Spleen (tissue), 11 donors: Measurements from ENCODE around the gene DELE1. TPM values are rescaled to one million over a fixed set of nuclear protein-coding genes. Genes with fewer than 3 reads are reported as not detected.

Source experiments
- DNase-seq: peaks from one replicate; pipeline ENCODE4 v3.0.0-alpha.2; 2020
- H3K27ac ChIP-seq, 8 donors: fragments of 200-600 bp; sonication (generic) in 7 of 8; 1 replicate in 4 of 8; 2 replicates in 4 of 8; pipeline versions ENCODE4 v1.5.0 to v1.8.0; 2016 to 2021; ENCODE audit warnings: inconsistent platforms in 4 of 8, mild to moderate bottlenecking in 4 of 8, moderate library complexity in 1 of 8
- H3K27me3 ChIP-seq, 7 donors: fragments of 200-600 bp; sonication (generic) in 6 of 7; replicated peaks in 1 of 7; 1 replicate in 4 of 7; 2 replicates in 3 of 7; pipeline versions ENCODE4 v1.5.0 to v1.8.0; 2016 to 2021; ENCODE audit warnings: inconsistent platforms in 3 of 7, mild to moderate bottlenecking in 1 of 7
- H3K36me3 ChIP-seq, 6 donors: fragments of 200-600 bp; sonication (generic) in 5 of 6; 1 replicate in 4 of 6; 2 replicates in 2 of 6; pipeline versions ENCODE4 v1.5.0 to v1.8.0; 2016 to 2021; ENCODE audit warnings: inconsistent platforms in 2 of 6
- H3K4me1 ChIP-seq, 6 donors: fragments of 200-600 bp; sonication (generic) in 5 of 6; 1 replicate in 3 of 6; 2 replicates in 3 of 6; pipeline versions ENCODE4 v1.5.0 to v1.8.0; 2016 to 2021; ENCODE audit warnings: inconsistent platforms in 3 of 6
- H3K4me3 ChIP-seq, 8 donors: fragments of 200-600 bp; sonication (generic) in 7 of 8; 1 replicate in 4 of 8; 2 replicates in 4 of 8; pipeline versions ENCODE4 v1.5.0 to v1.8.0; 2016 to 2021; ENCODE audit warnings: inconsistent platforms in 4 of 8, mild to moderate bottlenecking in 4 of 8, moderate library complexity in 2 of 8
- H3K9me3 ChIP-seq, 8 donors: fragments of 200-600 bp; sonication (generic) in 7 of 8; 1 replicate in 4 of 8; 2 replicates in 4 of 8; pipeline versions ENCODE4 v1.5.0 to v1.8.0; 2016 to 2021; ENCODE audit warnings: inconsistent platforms in 4 of 8
- POLR2A ChIP-seq, 3 donors: fragments of 450-650 bp; IDR thresholded peaks; one replicate each; pipeline ENCODE4 v1.5.1; 2017; ENCODE audit warnings: antibody characterized with exemption in 3 of 3, mild to moderate bottlenecking in 1 of 3
- POLR2AphosphoS5 ChIP-seq, 3 donors: sonication (generic); formaldehyde crosslinking; IDR thresholded peaks; one replicate each; pipeline ENCODE4 v1.5.1; 2017; ENCODE audit warnings: antibody characterized with exemption in 3 of 3
- WGBS, 5 donors: extraction: QIAGEN DNeasy Blood & Tissue Kit in 3 of 5; methylation state at CpG; one replicate each; pipeline versions ENCODE4 v1.1.5 to v1.1.7; 2013 to 2018; 5-methylcytosine and 5-hydroxymethylcytosine counted together
- intact Hi-C: fragments of 100-400 bp; cut with DNase I; formaldehyde crosslinking; loops from one replicate; pipeline ENCODE4 v1.15.0; 2023; ENCODE audit warnings: low total_unique reads
- polyA plus RNA-seq, 3 donors: library from polyadenylated mRNA; stranded (reverse); fragments of 200-250 nt; gene quantifications; one replicate each; pipeline ENCODE4 v1.2.1, GENCODE V29; 2013
- total RNA-seq, 7 donors: library from RNA; depleted of rRNA in 3 of 7; stranded (reverse); fragments of >200 nt in 3 of 7; fragmentation: NEBNext Ultra II Directional in 4 of 7; extraction: Animal tissue kit (Norgen Biotek cat#: 25700) in 4 of 7; gene quantifications; one replicate each; pipeline versions ENCODE4 v1.1.0 to v1.2.1, GENCODE V29; 2016 to 2021
- TF ChIP-seq, protein P1 (sequence below), 11 experiments: fragments of 200-600 bp in 7 of 11; fragments of 450-650 bp in 4 of 11; sonication (generic) in 4 of 11; IDR thresholded peaks in 8 of 11; conservative IDR thresholded peaks in 3 of 11; 1 replicate in 7 of 11; 2 replicates in 4 of 11; pipeline versions ENCODE4 v1.4.0 to v1.8.0; 2016 to 2021; ENCODE audit warnings: antibody characterized with exemption in 11 of 11, inconsistent platforms in 4 of 11, mild to moderate bottlenecking in 1 of 11
- donor health status: healthy with polysubstance abuse.
- donor health status: DM: no; HTN: no; CAD: no; lungs with moderate emphysema.
- donor health status: DM: no; HTN: no; CAD: no.
- donor health status: Bipolar disorder and iron deficiency.
- donor health status: healthy.
- donor health status: DM: no; HTN: no; CAD: no.
- donor health status: DM: yes; HTN: yes; CAD: no.

DELE1 gene
- total and polyA plus RNA-seq, 10 donors: 36.1 to 194 (median 130) TPM

GRCh38 chr5:141902015-141902814, 21.5 kb upstream of the DELE1 start:
- WGBS, 5 donors: 67 to 80% (median 75%) methylated on average over 5 of the region's 5 CpGs
- intact Hi-C loops: no loop called here
- no peaks in the 10 kb centered on the region for H3K36me3 ChIP-seq
- H3K4me3 ChIP-seq: no peak overlapping the region
- no peak for DNase-seq
- TF ChIP-seq, protein P1, sequence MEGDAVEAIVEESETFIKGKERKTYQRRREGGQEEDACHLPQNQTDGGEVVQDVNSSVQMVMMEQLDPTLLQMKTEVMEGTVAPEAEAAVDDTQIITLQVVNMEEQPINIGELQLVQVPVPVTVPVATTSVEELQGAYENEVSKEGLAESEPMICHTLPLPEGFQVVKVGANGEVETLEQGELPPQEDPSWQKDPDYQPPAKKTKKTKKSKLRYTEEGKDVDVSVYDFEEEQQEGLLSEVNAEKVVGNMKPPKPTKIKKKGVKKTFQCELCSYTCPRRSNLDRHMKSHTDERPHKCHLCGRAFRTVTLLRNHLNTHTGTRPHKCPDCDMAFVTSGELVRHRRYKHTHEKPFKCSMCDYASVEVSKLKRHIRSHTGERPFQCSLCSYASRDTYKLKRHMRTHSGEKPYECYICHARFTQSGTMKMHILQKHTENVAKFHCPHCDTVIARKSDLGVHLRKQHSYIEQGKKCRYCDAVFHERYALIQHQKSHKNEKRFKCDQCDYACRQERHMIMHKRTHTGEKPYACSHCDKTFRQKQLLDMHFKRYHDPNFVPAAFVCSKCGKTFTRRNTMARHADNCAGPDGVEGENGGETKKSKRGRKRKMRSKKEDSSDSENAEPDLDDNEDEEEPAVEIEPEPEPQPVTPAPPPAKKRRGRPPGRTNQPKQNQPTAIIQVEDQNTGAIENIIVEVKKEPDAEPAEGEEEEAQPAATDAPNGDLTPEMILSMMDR (IDR thresholded peaks at IDR 0.05 in 8 of 11, conservative IDR thresholded peaks at IDR 0.05 in 3 of 11): no peak
- TF ChIP-seq POLR2A (IDR thresholded peaks at IDR 0.05): no peak
- TF ChIP-seq POLR2AphosphoS5 (IDR thresholded peaks at IDR 0.05): no peak
- H3K27ac ChIP-seq: peak overlapping the region in 1 of 8 donors; percentile 22
- no peaks in the 10 kb centered on the region for H3K27me3 ChIP-seq
- no peaks in the 10 kb centered on the region for H3K4me1 ChIP-seq
- no peaks in the 10 kb centered on the region for H3K9me3 ChIP-seq

DNA sequence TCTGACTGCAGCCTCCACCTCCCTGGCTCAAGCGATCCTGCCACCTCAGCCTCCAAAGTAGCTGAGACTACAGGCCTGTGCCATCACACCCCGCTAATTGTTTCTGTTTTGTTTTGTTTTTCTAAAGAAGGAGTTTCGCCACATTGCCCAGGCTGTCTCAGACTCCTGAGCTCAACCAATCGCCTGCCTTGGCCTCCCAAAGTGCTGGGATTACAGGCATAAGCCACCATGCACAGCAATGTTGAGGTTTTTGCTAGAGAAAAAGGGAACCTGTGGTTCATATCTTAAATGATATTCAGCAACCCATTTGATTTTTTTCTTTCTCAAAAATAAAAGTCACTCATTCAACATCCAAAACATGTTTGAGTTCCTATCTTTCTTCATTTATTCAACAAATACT, 20.4 kb upstream of the DELE1 start:
- Histone ChIP-seq H3K4me3 (no peak overlapping the region), H3K36me3 (no peaks in the 10 kb centered on the region), H3K9me3 (no peaks in the 10 kb centered on the region), H3K27me3 (no peaks in the 10 kb centered on the region), H3K27ac (peak overlapping the region in 1 of 8 donors; percentile 22), H3K4me1 (no peaks in the 10 kb centered on the region)
- no peak for DNase-seq
- 48 to 72% (median 63%) methylated on average over 4 of the region's 4 CpGs for WGBS, 5 donors
- TF ChIP-seq POLR2AphosphoS5 (IDR thresholded peaks at IDR 0.05) (no peak), POLR2A (IDR thresholded peaks at IDR 0.05) (no peak)
- TF ChIP-seq, protein P1 (IDR thresholded peaks at IDR 0.05 in 8 of 11, conservative IDR thresholded peaks at IDR 0.05 in 3 of 11): no peak
- intact Hi-C loops: no loop called here

DNA sequence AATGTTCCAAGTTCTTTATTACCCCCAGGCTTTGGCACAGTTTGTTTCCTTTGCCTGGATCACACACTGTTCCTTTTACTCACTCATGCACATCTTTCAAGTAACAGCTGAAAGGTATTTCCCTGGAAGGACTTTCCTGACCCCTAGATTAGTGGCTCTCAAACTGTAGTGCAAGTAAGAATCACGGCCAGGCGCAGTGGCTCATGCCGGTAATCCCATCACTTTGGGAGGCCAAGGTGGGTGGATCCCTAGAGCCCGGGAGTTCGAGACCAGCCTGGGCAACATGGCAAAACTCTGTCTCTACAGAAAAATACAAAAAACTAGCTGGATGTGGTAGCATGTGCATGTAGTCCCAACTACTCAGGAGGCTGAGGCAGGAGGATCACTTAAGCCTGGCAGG, 19.1 kb upstream of the DELE1 start:
- Histone ChIP-seq H3K4me1 (no peaks in the 10 kb centered on the region), H3K4me3 (no peak overlapping the region), H3K36me3 (no peaks in the 10 kb centered on the region), H3K9me3 (no peaks in the 10 kb centered on the region), H3K27me3 (no peaks in the 10 kb centered on the region), H3K27ac (no peak overlapping the region)
- DNase-seq: no peak
- TF ChIP-seq POLR2A (IDR thresholded peaks at IDR 0.05) (no peak), POLR2AphosphoS5 (IDR thresholded peaks at IDR 0.05) (no peak)
- TF ChIP-seq, protein P1 (IDR thresholded peaks at IDR 0.05 in 8 of 11, conservative IDR thresholded peaks at IDR 0.05 in 3 of 11): no peak
- intact Hi-C loops: no loop called here
- WGBS, 5 donors: 78 to 94% (median 89%) methylated on average over 5 of the region's 5 CpGs

GRCh38 chr5:141906517-141906916, 17.2 kb upstream of the DELE1 start:
- no peak for DNase-seq
- H3K27me3 ChIP-seq: no peaks in the 10 kb centered on the region
- no peak overlapping the region for H3K27ac ChIP-seq
- WGBS, 5 donors: 2 to 79% (median 49%) methylated on average over 1 of the region's 1 CpG
- TF ChIP-seq, protein P1 (IDR thresholded peaks at IDR 0.05 in 8 of 11, conservative IDR thresholded peaks at IDR 0.05 in 3 of 11): no peak
- TF ChIP-seq POLR2AphosphoS5 (IDR thresholded peaks at IDR 0.05): no peak
- no peak for TF ChIP-seq POLR2A (IDR thresholded peaks at IDR 0.05)
- H3K9me3 ChIP-seq: no peaks in the 10 kb centered on the region
- no peaks in the 10 kb centered on the region for H3K36me3 ChIP-seq
- H3K4me3 ChIP-seq: no peak overlapping the region
- H3K4me1 ChIP-seq: no peaks in the 10 kb centered on the region
- intact Hi-C loops: no loop called here
